Nucleus accumbens (tissue), 56 donors: Measurements from ENCODE around the gene GPRC5C.
A peak's percentile ranks its signal among the peaks of the same experiment; 100 is the strongest.

Source experiments
- DNase-seq, 56 donors: peaks; one replicate each; lab custom pipeline; 2025; lab: John Stamatoyannopoulos, UW

GPRC5C gene

GRCh38 chr17:74449773-74450172, 17.9 kb downstream of the GPRC5C start:
- no peak for DNase-seq

- no peak for DNase-seq
Observed at GRCh38 chr17:74450231-74450630, 18.3 kb downstream of the GPRC5C start.

DNA sequence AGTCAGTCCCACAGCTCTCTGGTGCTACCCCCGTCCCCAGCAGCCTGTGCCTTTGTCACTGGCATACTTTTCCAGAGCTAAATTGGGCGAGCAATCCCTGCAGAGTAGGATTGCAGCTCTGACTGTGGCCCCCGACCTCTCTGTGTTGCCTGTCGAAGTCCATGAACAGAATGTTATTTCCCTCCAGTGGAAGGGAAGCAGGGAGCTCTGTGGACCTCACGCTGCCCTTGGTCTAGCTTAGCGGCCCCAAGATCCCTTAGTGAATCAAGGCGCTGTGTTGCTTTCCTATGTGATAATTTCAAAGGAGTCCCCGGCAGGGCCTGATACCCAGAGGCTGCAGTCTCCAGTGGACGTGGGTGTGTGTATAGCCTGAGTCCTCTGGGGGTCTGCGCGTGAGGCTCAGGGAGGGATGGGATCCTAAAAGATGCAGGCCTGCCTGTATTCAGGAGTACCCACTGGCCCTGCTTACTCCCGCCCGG, 19.1 kb downstream of the GPRC5C start:
- DNase-seq: no peak

- DNase-seq: no peak
Observed at GRCh38 chr17:74451557-74451956, 19.7 kb downstream of the GPRC5C start.

DNA sequence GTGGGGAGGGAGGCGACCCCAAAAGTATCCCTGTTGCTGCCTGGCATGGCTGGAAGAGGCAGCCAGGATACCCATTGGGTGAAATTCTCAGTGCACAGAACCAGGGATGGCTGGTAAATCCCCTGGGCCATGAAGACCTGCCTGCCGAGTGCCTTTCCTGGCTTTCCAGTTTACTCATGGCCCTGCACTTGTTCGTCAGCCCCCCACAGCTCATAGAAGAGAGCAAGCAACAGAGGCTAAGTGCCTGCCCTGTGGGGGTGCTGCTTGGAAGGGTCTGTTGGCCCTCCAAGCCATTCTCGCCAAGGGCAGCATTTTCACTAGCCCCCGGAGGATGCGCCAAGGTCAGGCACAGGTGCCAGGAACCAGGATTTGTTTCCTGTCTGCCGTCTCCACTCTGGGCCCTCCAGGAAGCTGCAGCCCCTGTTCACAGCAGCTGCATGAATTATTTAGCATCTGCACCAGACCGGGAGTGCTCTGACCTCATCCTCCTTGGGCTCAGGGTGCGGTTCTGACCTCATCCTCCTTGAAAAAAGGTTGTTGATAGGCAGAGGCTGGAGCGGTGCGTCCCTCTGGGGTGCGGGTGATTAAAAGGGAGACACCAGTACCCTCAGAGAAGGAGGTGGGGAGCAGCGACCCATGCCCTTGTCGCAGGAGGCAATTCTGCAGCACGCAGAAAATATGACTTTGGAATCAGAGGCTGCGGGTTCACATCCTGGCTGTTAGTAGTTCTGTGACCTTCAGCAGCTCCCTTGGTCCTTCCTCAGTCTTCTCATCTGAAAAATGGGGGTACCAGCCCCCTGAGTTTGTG, 20.3 kb downstream of the GPRC5C start:
- no peak for DNase-seq

- no peak for DNase-seq
Observed at GRCh38 chr17:74452841-74453661, 21.2 kb downstream of the GPRC5C start.

DNA sequence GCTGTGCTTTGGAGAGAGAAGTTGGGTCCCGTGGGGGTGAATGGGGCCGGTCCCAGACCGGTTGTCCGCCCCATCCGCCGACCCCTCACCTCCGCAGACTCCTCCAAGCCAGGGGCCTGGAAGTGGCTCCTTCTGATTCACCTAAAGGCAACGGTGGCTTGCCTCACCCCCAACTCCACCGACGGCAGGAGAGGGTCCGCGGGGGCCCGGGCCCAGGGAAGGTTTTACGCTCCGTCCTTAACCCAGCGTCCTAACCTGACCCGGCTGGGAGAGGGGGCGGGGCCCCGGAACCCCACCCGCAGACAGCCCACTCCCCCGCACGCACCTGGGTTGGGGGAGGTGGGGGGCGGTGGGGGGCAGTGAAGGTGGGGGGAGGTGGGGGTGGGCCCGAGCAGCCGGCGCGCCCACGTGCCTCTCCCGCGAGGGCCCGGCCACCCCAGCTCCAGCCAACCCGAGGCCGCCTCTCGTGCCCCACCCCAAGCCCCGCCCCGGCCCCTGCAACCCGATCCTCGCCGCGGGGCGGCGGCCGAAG, 21.8 kb downstream of the GPRC5C start:
- peak in 9 of 56 donors; percentile 41 to 89 (median 80) for DNase-seq

DNA sequence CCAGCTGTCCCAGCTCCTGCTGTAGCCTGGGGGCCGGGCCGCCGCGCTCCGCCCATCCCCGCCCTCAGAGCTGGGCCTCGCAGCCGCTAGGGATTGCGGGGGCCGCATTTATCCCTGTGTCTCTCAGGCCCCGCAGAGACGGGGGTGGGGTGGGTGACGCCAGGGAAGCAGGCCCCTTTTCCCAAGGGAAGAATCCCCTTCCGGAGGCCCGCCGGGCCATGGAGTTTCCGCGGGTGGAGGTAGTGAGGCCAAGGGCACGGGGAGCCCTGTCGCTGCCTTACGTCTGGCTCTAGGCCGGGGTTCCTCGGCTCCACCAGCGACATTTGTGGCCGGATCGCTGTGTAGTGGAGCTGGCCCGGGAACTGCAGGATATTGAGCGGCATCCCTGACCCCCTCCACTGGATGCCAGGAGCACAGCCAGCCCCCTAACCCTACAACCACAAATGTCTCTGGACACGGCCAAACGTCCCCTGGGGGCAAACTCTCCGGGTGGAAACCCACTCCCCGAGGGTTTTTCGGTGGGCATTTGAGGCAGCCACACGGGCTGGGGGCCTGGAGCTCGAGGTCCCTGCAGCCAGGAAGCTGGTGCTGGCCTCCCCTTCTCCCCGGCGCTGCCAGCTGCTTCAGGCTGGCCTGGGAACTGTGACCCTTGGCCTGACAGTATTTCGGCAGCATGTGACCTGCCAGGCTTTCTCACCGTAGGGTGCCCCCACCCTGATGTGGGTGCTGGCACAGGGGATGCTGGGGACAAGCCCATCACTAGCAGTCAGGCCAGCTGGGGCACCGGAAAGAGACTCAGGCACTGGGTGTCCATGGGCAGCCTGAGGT, 22.5 kb downstream of the GPRC5C start:
- DNase-seq: peak in 45 of 56 donors; percentile 31 to 92 (median 74)

DNA sequence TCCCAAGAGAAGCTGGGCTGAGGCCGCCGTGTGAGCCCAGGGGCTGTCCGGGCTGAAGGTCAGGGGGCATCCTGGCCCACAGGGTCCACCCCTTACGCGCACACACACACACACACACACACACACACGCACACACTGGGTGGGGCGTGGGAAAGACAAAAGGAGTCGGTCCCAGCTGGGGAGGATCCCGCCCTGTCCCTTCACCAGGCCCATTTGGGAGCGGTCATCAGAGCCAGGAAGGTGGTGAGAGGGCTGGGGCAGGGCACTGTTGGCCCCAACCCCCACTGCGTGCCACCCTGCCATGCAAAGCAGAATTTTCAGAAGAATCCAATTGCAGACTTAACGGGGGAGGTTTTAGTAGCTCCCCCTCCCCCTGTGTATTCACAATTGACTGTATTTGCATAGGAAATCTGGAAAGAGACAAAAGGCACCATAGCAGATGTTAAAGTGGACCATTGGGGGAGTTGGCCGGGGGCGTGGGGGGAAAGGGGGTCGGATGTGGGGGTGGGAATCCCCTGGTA, 23.2 kb downstream of the GPRC5C start:
- DNase-seq: no peak

DNA sequence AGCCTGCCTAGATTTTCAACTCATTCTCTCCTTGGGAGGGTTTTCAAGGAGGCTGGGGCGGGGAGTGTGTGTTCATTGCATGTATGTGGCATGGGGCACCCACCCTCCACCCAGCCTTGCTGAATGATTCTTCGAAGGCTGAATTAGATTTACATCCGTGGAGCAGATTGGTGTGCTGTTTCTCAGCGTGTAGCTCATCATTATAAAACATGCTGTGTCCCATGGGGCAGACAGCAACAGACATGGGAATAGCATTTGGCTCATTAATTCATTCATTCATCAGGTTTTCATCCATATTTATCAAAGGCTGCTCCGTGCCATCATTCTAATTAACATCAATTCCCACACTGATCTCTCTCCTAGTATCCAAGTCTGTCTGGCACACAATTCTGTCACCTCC, 23.9 kb downstream of the GPRC5C start:
- no peak for DNase-seq

DNA sequence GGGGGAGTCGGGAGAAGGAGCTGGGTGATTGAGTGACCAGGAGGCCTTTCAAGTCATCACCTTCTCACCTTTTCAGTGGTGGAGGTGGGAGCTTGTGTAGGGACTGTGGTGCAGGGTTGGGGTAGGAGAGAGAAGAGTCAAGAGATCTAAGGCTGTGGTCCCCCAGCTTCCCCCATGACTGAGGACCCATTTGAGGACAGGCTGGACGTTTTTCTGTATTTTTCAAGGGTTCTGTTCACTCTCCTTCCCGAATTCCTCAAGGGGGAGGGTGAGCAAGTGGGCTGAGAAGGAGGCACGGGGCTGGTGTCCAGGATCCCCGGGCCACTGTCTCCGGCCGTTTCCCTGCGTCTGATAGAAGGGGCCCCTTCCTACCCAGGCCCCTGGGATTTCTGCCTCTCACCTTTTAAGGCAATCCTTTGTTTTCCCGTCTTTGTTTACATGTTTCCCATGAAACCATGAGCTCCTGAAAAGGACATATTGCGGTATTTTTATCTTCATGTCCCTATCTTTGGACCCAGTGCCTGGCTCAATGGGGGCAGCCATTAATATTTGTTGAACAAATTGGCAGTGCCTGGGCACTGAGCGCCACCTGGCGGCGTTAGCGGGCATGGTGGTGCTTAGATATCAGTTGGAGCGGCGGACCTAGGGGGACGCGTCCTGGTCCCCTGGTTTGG, 25.4 kb downstream of the GPRC5C start:
- peak in 50 of 56 donors; percentile 20 to 90 (median 64) for DNase-seq

- no peak for DNase-seq
Observed at GRCh38 chr17:74457820-74458166, 25.9 kb downstream of the GPRC5C start.

DNA sequence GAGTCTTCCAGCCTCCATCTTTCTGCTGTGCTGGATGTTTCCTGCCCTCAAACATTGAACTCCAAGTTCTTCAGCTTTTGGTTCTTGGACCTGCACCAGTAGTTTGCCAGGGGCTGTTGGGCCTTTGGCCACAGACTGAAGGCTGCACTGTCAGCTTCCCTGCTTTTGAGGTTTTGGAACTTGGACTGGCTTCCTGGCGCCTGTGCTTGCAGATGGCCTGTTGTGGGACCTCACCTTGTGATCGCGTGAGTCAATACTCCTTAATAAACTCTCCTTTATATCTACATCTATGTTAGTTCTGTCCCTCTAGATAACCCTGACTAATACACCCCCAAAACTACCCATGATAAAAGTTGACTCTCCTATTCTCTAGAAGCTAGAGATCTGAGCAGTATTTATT, 26.9 kb downstream of the GPRC5C start:
- no peak for DNase-seq

DNA sequence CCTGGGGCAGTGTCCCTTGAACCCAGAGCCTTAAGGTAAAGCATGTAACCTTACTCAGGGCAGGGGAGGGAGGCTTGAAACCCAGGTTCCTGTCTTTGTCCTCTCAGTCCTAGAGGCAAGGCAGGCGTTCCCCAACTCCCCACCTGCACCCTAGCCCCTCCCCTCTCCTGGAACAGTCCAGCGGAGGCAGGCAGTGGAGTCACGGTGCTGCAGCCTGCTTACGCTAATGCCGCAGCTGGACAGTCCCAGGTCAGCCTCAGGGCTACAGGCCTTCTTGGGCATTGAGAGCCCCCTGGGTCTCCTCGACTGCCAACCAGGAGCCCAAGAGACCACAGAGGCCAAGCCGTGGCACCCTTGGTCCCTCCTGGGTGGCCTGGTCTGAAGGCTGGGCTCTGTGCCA, 27.7 kb downstream of the GPRC5C start:
- DNase-seq: no peak

- no peak for DNase-seq
Observed at GRCh38 chr17:74460241-74460640, 28.4 kb downstream of the GPRC5C start.

GRCh38 chr17:74460996-74461395, 29.1 kb downstream of the GPRC5C start:
- DNase-seq: no peak

- DNase-seq: no peak
Observed at GRCh38 chr17:74461611-74462010, 29.7 kb downstream of the GPRC5C start.

DNA sequence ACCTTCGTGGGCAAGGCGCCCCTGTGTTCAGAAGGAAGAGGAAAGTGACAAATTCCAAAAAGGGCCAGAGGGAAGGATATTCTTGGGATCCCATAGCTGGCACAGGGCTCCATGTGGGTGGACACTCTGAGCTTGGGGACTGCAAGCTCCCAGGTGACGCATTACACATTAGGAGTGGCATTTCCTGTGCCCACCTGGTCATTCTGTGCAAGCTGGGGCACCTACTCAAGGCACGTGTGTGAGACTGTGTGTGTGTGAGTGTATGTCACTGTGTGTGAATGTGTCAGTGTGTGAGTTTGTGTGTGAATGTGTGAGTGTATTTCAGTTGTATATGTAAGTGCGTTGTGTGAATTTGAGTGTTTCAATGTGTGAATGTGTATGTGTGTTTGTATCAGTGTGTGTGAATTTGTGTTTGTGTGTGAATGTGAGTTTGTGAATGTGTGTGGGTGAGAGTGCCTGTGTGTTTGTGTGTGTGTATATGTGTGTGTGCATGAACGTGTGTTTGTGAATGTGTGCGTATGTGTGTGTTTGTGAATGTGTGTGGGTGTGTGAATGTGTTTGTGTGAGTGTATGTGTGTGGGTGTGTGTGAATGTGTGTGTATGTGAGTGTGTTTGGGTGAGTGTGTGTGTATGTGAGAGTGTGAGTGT, 33.0 kb downstream of the GPRC5C start:
- no peak for DNase-seq
